Measurements from ENCODE around the gene VGLL4.
"Not testable (repeated sequence)": the region's sequence is repeated elsewhere in the genome, so short reads cannot be mapped to it uniquely, and the experiment has no call there.

The VGLL4 gene

DNA sequence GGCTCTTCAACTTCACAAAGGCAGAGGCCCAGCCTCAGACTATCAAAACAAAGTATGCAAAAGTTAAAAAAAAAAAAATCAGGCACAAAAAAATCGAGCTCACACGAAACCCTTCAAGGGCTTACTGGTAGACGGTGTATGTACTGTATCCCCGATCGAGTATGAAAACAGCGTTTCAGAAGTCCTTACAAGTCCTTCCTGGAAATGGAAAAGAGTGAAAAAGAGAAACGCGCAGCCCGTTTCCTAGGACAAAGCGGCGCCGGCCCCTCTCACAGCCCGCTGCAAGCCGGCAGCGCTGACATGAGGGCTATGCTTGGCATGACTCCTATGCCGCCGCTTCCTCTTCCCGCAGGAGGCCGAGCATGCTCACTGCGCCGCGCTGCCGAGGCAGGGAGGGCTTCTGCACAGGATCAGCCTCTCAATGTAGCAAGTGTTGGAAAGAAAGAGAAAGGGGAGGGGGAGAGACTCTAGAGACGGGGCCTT, at the start of gene VGLL4:
TSS of gene VGLL4 (minus strand) at position 311 of the 483 bp plus-strand sequence. CDS start 397 bp downstream, outside the sequence.
- peak within 1 kb of the TSS; percentile 84 to 93 for H3K4me3 ChIP-seq (ENCODE audit: low read length in 2 of 2)
- H3K9ac ChIP-seq (ENCODE audit: low read length in 2 of 2) = peak within 1 kb of the TSS; percentile 79 to 86
- no peaks in the 10 kb centered on the region for H3K27me3 ChIP-seq (ENCODE audit: control insufficient read depth in 1 of 2, insufficient read depth in 2 of 2, low read length in 2 of 2)
- no peaks in the 10 kb centered on the region for H3K36me3 ChIP-seq (ENCODE audit: control insufficient read depth in 2 of 2, insufficient read depth in 2 of 2, low read length in 2 of 2)
- peaks cover 29% of the 10 kb centered on the region for H3K4me1 ChIP-seq (ENCODE audit: control insufficient read depth, insufficient read depth, low read length)
- no peaks in the 10 kb centered on the region for H3K9me3 ChIP-seq (ENCODE audit: control insufficient read depth in 2 of 2, low read length in 2 of 2)
- peak within 1 kb of the TSS; percentile 90 for H3K27ac ChIP-seq (ENCODE audit: low read length)

GRCh38 chr3:11692532-11692813, 48.8 kb upstream of the VGLL4 start:
- no peak overlapping the region for H3K4me3 ChIP-seq (ENCODE audit: low read length in 2 of 2)
- H3K4me1 ChIP-seq (ENCODE audit: control insufficient read depth, insufficient read depth, low read length) = no peaks in the 10 kb centered on the region
- H3K9ac ChIP-seq (ENCODE audit: low read length in 2 of 2) = no peak overlapping the region
- no peaks in the 10 kb centered on the region for H3K27me3 ChIP-seq (ENCODE audit: control insufficient read depth in 1 of 2, insufficient read depth in 2 of 2, low read length in 2 of 2)
- H3K36me3 ChIP-seq (ENCODE audit: control insufficient read depth in 2 of 2, insufficient read depth in 2 of 2, low read length in 2 of 2) = peaks cover 0 to 4% of the 10 kb centered on the region in 2 donors
- H3K9me3 ChIP-seq (ENCODE audit: control insufficient read depth in 2 of 2, low read length in 2 of 2) = no peaks in the 10 kb centered on the region
- no peak overlapping the region for H3K27ac ChIP-seq (ENCODE audit: low read length)

DNA sequence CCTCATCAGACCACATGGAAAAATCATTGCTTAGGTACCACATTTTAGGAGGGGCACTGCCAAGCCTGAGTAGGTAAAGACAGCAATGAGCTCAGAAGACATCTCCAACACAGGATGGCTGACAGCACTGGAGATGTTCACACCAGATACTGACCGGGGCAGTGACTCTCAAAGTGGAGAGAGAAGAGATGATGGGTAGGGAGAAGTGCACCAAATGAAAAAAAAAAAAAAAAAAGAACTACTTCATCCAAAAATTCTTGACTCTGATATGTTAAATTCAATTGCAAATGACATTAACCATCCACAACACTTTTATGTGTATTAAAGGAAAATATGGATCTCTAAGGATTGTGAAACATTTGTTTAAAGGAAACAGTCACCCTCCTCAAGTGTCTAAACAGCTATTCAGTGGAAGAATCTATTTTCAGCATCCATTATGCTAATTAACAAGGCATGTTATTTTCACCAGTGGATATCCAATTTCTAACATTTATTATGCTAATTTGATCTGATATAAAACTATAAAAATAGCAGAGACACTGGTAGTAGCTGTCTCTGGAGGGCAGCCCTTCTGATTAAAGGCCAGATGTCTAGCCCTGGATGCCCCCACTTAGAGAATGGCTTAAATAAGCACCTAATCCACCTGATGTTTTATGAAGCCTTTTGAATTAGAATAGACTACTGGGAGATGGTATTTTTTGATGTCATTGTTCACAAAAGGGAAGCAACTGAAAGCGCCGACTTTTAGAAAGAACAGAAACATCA, 48.2 kb upstream of the VGLL4 start:
- no peaks in the 10 kb centered on the region for H3K27me3 ChIP-seq (ENCODE audit: control insufficient read depth in 1 of 2, insufficient read depth in 2 of 2, low read length in 2 of 2)
- no peaks in the 10 kb centered on the region for H3K9me3 ChIP-seq (ENCODE audit: control insufficient read depth in 2 of 2, low read length in 2 of 2)
- H3K27ac ChIP-seq (ENCODE audit: low read length) = no peak overlapping the region
- no peak overlapping the region for H3K9ac ChIP-seq (ENCODE audit: low read length in 2 of 2)
- H3K4me3 ChIP-seq (ENCODE audit: low read length in 2 of 2) = no peak overlapping the region
- peaks cover 0 to 4% of the 10 kb centered on the region in 2 donors for H3K36me3 ChIP-seq (ENCODE audit: control insufficient read depth in 2 of 2, insufficient read depth in 2 of 2, low read length in 2 of 2)
- H3K4me1 ChIP-seq (ENCODE audit: control insufficient read depth, insufficient read depth, low read length) = no peaks in the 10 kb centered on the region

GRCh38 chr3:11690863-11691766, 47.4 kb upstream of the VGLL4 start:
- Histone ChIP-seq H3K4me1 (ENCODE audit: control insufficient read depth, insufficient read depth, low read length) (no peaks in the 10 kb centered on the region), H3K36me3 (ENCODE audit: control insufficient read depth in 2 of 2, insufficient read depth in 2 of 2, low read length in 2 of 2) (peaks cover 0 to 4% of the 10 kb centered on the region in 2 donors), H3K27me3 (ENCODE audit: control insufficient read depth in 1 of 2, insufficient read depth in 2 of 2, low read length in 2 of 2) (no peaks in the 10 kb centered on the region), H3K9ac (ENCODE audit: low read length in 2 of 2) (no peak overlapping the region), H3K27ac (ENCODE audit: low read length) (no peak overlapping the region), H3K9me3 (ENCODE audit: control insufficient read depth in 2 of 2, low read length in 2 of 2) (no peaks in the 10 kb centered on the region), H3K4me3 (ENCODE audit: low read length in 2 of 2) (no peak overlapping the region)

GRCh38 chr3:11689749-11690148, 46.0 kb upstream of the VGLL4 start:
- H3K27me3 ChIP-seq (ENCODE audit: control insufficient read depth in 1 of 2, insufficient read depth in 2 of 2, low read length in 2 of 2) = no peaks in the 10 kb centered on the region
- no peak overlapping the region for H3K27ac ChIP-seq (ENCODE audit: low read length)
- H3K4me3 ChIP-seq (ENCODE audit: low read length in 2 of 2) = no peak overlapping the region
- no peak overlapping the region for H3K9ac ChIP-seq (ENCODE audit: low read length in 2 of 2)
- no peaks in the 10 kb centered on the region for H3K4me1 ChIP-seq (ENCODE audit: control insufficient read depth, insufficient read depth, low read length)
- peaks cover 0 to 2% of the 10 kb centered on the region in 2 donors for H3K36me3 ChIP-seq (ENCODE audit: control insufficient read depth in 2 of 2, insufficient read depth in 2 of 2, low read length in 2 of 2)
- H3K9me3 ChIP-seq (ENCODE audit: control insufficient read depth in 2 of 2, low read length in 2 of 2) = no peaks in the 10 kb centered on the region

GRCh38 chr3:11684980-11685379, 41.3 kb upstream of the VGLL4 start:
- H3K9ac ChIP-seq (ENCODE audit: low read length in 2 of 2); H3K9me3 ChIP-seq (ENCODE audit: control insufficient read depth in 2 of 2, low read length in 2 of 2); H3K27ac ChIP-seq (ENCODE audit: low read length); H3K4me1 ChIP-seq (ENCODE audit: control insufficient read depth, insufficient read depth, low read length); H3K4me3 ChIP-seq (ENCODE audit: low read length in 2 of 2); H3K27me3 ChIP-seq (ENCODE audit: control insufficient read depth in 1 of 2, insufficient read depth in 2 of 2, low read length in 2 of 2); H3K36me3 ChIP-seq (ENCODE audit: control insufficient read depth in 2 of 2, insufficient read depth in 2 of 2, low read length in 2 of 2): not testable (repeated sequence)

- peaks cover 0 to 2% of the 10 kb centered on the region in 2 donors for H3K36me3 ChIP-seq (ENCODE audit: control insufficient read depth in 2 of 2, insufficient read depth in 2 of 2, low read length in 2 of 2)
- no peak overlapping the region for H3K4me3 ChIP-seq (ENCODE audit: low read length in 2 of 2)
- H3K9me3 ChIP-seq (ENCODE audit: control insufficient read depth in 2 of 2, low read length in 2 of 2) = no peaks in the 10 kb centered on the region
- no peak overlapping the region for H3K27ac ChIP-seq (ENCODE audit: low read length)
- H3K27me3 ChIP-seq (ENCODE audit: control insufficient read depth in 1 of 2, insufficient read depth in 2 of 2, low read length in 2 of 2) = no peaks in the 10 kb centered on the region
- no peaks in the 10 kb centered on the region for H3K4me1 ChIP-seq (ENCODE audit: control insufficient read depth, insufficient read depth, low read length)
- H3K9ac ChIP-seq (ENCODE audit: low read length in 2 of 2) = no peak overlapping the region
Measured at GRCh38 chr3:11680509-11680908, 36.8 kb upstream of the VGLL4 start.

DNA sequence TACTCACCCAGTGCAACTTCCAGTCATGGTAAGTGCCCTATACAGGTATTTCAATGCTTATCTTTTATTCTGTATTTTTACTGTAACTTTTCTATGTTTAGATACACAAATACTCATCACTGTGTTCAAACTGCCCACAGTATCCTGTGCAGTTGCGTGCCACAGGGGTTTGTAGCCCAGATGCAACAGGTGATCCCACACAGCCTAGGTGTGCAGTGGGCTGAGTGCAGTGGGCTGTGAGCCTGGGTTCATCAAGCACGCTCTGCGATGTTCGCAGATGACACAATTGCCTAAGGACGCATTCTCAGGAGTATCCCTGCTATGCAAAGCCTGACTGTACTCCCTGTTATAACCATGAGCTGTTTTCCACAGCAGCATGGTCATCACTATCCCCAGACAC, 36.2 kb upstream of the VGLL4 start:
- H3K9me3 ChIP-seq (ENCODE audit: control insufficient read depth in 2 of 2, low read length in 2 of 2) = no peaks in the 10 kb centered on the region
- peaks cover 0 to 2% of the 10 kb centered on the region in 2 donors for H3K36me3 ChIP-seq (ENCODE audit: control insufficient read depth in 2 of 2, insufficient read depth in 2 of 2, low read length in 2 of 2)
- H3K27ac ChIP-seq (ENCODE audit: low read length) = no peak overlapping the region

GRCh38 chr3:11672363-11672762, 28.6 kb upstream of the VGLL4 start:
- Histone ChIP-seq H3K27ac (ENCODE audit: low read length) (no peak overlapping the region), H3K9ac (ENCODE audit: low read length in 2 of 2) (no peak overlapping the region), H3K9me3 (ENCODE audit: control insufficient read depth in 2 of 2, low read length in 2 of 2) (no peaks in the 10 kb centered on the region)

More for the DNA sequence above, 36.2 kb upstream of the VGLL4 start:
- no peaks in the 10 kb centered on the region for H3K27me3 ChIP-seq (ENCODE audit: control insufficient read depth in 1 of 2, insufficient read depth in 2 of 2, low read length in 2 of 2)
- H3K9ac ChIP-seq (ENCODE audit: low read length in 2 of 2) = no peak overlapping the region
- H3K4me1 ChIP-seq (ENCODE audit: control insufficient read depth, insufficient read depth, low read length) = no peaks in the 10 kb centered on the region
- H3K4me3 ChIP-seq (ENCODE audit: low read length in 2 of 2) = no peak overlapping the region

GRCh38 chr3:11671648-11672100, 28.0 kb upstream of the VGLL4 start:
- no peaks in the 10 kb centered on the region for H3K36me3 ChIP-seq (ENCODE audit: control insufficient read depth in 2 of 2, insufficient read depth in 2 of 2, low read length in 2 of 2)
- no peaks in the 10 kb centered on the region for H3K9me3 ChIP-seq (ENCODE audit: control insufficient read depth in 2 of 2, low read length in 2 of 2)
- no peak overlapping the region for H3K4me3 ChIP-seq (ENCODE audit: low read length in 2 of 2)
- H3K27me3 ChIP-seq (ENCODE audit: control insufficient read depth in 1 of 2, insufficient read depth in 2 of 2, low read length in 2 of 2) = no peaks in the 10 kb centered on the region
- no peak overlapping the region for H3K27ac ChIP-seq (ENCODE audit: low read length)
- no peak overlapping the region for H3K9ac ChIP-seq (ENCODE audit: low read length in 2 of 2)
- peaks cover 5% of the 10 kb centered on the region for H3K4me1 ChIP-seq (ENCODE audit: control insufficient read depth, insufficient read depth, low read length)

More at GRCh38 chr3:11672363-11672762, 28.6 kb upstream of the VGLL4 start:
- Histone ChIP-seq H3K4me3 (ENCODE audit: low read length in 2 of 2) (no peak overlapping the region), H3K4me1 (ENCODE audit: control insufficient read depth, insufficient read depth, low read length) (peaks cover 5% of the 10 kb centered on the region), H3K27me3 (ENCODE audit: control insufficient read depth in 1 of 2, insufficient read depth in 2 of 2, low read length in 2 of 2) (no peaks in the 10 kb centered on the region), H3K36me3 (ENCODE audit: control insufficient read depth in 2 of 2, insufficient read depth in 2 of 2, low read length in 2 of 2) (no peaks in the 10 kb centered on the region)
